ENCODE results near the gene ECHDC3.

DNA sequence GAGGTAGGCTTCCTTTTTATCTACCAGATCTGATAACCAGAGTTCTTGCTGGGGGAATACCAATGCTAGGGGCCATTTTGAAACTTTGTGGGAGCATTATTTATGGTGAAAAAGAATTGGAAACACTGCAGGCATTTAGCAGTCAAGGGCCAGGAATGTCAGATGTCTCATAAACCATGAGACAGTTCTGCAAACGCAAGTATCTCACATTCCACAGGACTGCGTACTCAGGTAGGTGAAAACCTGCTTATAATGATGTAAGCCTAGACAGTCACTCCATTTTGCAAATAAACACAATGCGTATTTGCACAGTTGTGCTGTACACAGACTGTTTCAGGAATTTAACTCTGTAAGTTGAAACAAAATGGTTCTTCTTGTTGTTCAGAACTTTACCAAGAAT lies 33.9 kb downstream of the ECHDC3 start:
- TF ChIP-seq CTCF (IDR thresholded peaks at IDR 0.05) (no peak), POLR2A (IDR thresholded peaks at IDR 0.05) (no peak)
